GM06990 (cell line): ENCODE measurements around the gene TMED7.

Experiments
- DNase-seq: peaks from one replicate; pipeline ENCODE4 v3.0.0-alpha.2; 2011; ENCODE audit not compliant: insufficient read length; ENCODE audit errors: extremely low read depth
- H3K27me3 ChIP-seq: replicated peaks from 2 replicates; pipeline ENCODE4 v1.6.0; 2011; ENCODE audit warnings: low read length; ENCODE audit not compliant: control insufficient read depth, insufficient read depth
- H3K36me3 ChIP-seq: 2 replicates; pipeline ENCODE4 v1.5.1; 2011; ENCODE audit warnings: low read length; ENCODE audit not compliant: control insufficient read depth, insufficient read depth
- H3K4me3 ChIP-seq: replicated peaks from 2 replicates; pipeline ENCODE4 v1.5.1; 2011; ENCODE audit warnings: low read depth, mild to moderate bottlenecking, control low read depth, low read length
- TF ChIP-seq, protein P1 (sequence below): IDR thresholded peaks from 2 replicates; pipeline ENCODE4 v1.5.1; 2011; ENCODE audit warnings: low read length, control low read depth, mild to moderate bottlenecking, inconsistent platforms; ENCODE audit not compliant: insufficient read depth, poor library complexity, severe bottlenecking

TMED7 gene

DNA sequence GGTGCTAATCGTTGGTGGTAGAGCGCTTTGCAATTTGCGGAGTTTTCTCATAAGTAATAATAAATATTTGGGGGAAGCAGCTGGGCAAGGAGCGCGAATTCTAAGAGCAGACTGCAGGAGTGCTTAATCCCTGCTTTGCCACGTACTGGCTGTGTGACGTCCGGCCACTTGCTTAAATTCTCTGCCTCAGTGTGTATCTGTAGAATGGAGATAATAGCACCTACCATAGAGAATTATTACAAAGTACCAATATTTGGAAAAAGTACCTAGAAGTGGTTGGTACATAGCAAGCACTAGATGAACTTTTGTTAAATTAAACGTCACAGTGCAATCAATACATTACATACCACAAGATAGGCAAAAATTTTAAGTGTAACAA is 598 bp upstream of the TMED7 start:
- 0 out of 2 replicates have a peak, but pooled peaks cover 1% of the 10 kb centered on the region for H3K36me3 ChIP-seq
- H3K4me3 ChIP-seq, result peak overlapping the region; percentile 93
- DNase-seq, result no peak
- H3K27me3 ChIP-seq, result no peaks in the 10 kb centered on the region
- TF ChIP-seq, protein P1, sequence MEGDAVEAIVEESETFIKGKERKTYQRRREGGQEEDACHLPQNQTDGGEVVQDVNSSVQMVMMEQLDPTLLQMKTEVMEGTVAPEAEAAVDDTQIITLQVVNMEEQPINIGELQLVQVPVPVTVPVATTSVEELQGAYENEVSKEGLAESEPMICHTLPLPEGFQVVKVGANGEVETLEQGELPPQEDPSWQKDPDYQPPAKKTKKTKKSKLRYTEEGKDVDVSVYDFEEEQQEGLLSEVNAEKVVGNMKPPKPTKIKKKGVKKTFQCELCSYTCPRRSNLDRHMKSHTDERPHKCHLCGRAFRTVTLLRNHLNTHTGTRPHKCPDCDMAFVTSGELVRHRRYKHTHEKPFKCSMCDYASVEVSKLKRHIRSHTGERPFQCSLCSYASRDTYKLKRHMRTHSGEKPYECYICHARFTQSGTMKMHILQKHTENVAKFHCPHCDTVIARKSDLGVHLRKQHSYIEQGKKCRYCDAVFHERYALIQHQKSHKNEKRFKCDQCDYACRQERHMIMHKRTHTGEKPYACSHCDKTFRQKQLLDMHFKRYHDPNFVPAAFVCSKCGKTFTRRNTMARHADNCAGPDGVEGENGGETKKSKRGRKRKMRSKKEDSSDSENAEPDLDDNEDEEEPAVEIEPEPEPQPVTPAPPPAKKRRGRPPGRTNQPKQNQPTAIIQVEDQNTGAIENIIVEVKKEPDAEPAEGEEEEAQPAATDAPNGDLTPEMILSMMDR, result no peak

DNA sequence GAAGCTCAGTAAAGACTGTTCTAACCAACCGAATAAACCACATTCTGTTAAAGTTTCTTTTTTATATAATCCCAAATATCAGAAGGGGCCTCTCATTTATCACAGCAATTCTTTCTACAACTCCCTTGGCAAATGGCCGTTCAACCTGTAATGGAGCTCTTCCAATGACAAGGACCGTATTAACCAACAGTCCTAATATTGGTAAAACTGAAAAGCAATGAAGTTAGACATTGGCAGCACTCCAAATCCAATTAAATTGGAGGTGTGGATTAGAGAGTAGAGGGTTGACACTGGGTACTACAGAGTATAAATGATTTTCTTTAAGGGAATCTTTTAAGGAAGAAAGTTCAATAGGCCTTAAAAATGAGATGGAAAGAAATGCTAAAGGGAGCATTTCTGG is 842 bp downstream of the TMED7 start:
- Histone ChIP-seq H3K4me3 (peak overlapping the region; percentile 93), H3K36me3 (0 out of 2 replicates have a peak, but pooled peaks cover 1% of the 10 kb centered on the region), H3K27me3 (no peaks in the 10 kb centered on the region)
- DNase-seq, result no peak
- TF ChIP-seq, protein P1, result no peak

DNA sequence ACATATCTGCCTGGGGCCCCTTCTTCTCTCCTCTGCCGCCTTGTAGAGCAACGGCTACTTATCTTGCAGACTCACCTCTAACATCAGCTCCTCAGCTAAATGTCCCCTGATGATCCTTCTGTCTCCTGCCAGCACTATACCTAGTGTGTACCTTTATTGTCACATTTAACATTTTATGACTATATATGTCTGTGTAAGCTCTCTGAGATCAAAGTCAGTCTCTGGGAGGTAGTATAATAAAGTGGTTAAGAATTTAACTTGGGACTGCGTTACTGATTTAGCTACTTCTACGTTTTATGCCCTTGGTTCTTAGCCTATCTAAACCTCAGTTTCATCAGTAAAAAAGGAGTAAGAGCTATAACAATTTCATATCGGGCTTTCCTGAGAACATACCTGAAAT is 2.2 kb downstream of the TMED7 start:
- no peak for DNase-seq
- Histone ChIP-seq H3K27me3 (no peaks in the 10 kb centered on the region), H3K36me3 (peaks cover 3% of the 10 kb centered on the region), H3K4me3 (peak overlapping the region; percentile 93)
- TF ChIP-seq, protein P1, result no peak

DNA sequence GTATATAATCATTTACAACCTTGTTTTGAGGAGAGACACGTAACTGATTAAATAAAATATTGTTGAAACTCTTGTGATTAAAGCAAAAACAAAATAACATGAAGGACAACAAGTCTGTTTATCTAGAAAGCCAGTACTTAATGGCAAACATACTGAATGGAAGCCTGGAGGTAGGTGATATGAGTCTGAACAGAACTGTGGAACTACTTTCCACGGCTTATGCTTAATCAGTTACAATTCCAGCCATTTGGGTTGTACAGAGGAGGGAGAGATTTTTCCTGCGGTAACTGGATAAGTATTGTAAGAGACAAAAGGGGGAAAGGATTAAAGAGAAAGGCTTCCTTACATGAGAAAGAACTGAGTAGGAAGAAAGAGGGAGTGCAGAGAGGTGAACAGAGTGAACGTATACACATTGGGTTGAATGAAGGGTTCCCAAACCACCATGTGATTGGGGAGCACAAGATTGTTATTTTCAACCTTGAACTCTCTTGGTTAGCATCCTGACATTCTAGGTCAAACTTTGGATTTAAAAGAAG is 4.4 kb downstream of the TMED7 start:
- peaks cover 3% of the 10 kb centered on the region for H3K36me3 ChIP-seq
- TF ChIP-seq, protein P1, result no peak
- no peaks in the 10 kb centered on the region for H3K27me3 ChIP-seq
- DNase-seq, result no peak
- no peak overlapping the region for H3K4me3 ChIP-seq

DNA sequence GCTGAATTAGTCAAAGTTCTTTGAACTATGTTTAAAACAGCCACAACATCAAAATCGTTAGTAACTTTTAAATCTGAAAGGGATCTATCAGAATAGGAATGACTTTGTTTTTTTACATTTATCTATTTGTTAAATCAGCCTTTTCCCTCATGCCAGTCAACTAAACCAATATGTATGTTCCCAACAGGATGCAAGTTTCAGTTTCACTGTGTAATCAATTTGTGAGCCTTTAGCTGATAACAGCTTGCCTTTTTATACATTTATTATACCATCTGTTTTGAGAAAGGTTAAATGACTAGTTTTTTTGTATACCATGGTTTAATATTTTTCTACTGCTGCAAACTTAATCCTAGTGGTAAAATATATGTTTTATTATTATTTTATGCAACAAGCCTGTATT is 8.9 kb downstream of the TMED7 start:
- TF ChIP-seq, protein P1, result no peak

DNA sequence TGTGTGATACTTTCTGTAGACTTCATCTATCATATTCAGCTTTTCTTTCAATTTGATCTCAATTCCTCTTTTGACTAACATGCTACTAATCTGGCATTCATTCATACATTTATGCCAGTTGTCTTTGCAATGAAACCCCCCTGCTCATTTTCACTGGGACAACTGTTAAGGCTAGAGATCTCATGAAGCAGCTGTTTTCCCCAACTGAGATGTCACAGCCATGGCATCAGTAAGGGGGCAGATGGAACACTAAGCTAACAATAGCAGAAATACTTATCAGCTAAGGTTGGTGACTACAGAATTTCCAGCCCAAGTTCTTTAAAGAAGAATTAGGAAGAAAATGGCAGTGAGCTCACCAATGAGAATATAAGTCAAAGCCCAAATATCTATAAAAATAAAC is 9.4 kb downstream of the TMED7 start:
- no peak overlapping the region for H3K4me3 ChIP-seq
- H3K27me3 ChIP-seq, result no peaks in the 10 kb centered on the region
- TF ChIP-seq, protein P1, result no peak
- no peak for DNase-seq
- H3K36me3 ChIP-seq, result peaks cover 5% of the 10 kb centered on the region

More for the DNA sequence above, 8.9 kb downstream of the TMED7 start:
- Histone ChIP-seq H3K36me3 (peaks cover 5% of the 10 kb centered on the region), H3K27me3 (no peaks in the 10 kb centered on the region), H3K4me3 (no peak overlapping the region)
- DNase-seq, result no peak
